NCI-H345 treated with DMSO at 0.1 percent for 48 hours (cell line): ENCODE results near the gene FOXP2.
"Not testable (repeated sequence)": the region's sequence is repeated elsewhere in the genome, so short reads cannot be mapped to it uniquely, and the experiment has no call there.

Experiments
- DNase-seq: peaks from one replicate; lab custom pipeline; 2025; ENCODE audit not compliant: unreplicated experiment; lab: John Stamatoyannopoulos, UW

The FOXP2 gene

DNA sequence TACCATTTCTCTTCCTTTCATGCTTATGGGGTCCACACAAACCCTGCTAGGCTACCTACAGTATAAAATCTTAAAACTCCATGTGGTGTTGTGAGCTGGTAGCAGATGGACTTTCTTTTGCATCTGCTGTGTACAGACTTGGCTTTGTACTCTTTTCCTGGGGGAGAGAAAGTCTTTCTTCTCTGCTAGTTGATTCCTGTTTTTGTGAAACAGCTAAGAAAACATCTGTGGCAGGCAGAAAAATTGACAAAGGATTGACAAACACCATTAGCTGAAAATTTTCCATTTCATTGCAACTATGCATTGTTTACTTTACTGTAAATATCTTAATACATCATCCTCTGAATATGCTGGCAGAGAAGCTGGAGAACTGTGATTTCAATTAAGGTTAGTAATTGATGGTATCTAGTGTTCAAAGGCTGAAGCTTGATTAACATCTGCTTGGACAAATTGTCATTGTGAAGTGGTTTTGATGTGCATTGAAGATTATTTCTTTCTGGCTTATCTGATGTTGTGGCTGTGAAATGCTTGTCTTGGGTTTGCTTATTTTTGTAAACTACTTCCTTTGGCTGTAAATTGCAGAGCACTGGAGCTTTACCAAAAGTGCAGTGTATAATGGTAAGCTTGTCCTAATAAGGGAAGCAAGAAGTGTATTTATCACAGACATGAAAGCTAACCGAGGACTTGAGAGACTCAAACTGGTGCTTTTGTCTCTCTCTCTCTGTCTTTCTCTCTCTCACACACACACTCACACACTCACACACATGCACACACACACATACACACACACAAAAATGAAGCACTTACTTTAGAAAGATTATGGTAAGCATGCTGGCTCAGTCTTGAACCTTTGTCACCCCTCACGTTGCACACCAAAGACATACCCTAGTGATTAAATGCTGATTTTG, at the start of gene FOXP2:
TSS of gene FOXP2 (plus strand) at position 660 of the 908 bp plus-strand sequence. CDS start 11,697 bp downstream, outside the sequence.
- DNase-seq, result peak; percentile 84

DNA sequence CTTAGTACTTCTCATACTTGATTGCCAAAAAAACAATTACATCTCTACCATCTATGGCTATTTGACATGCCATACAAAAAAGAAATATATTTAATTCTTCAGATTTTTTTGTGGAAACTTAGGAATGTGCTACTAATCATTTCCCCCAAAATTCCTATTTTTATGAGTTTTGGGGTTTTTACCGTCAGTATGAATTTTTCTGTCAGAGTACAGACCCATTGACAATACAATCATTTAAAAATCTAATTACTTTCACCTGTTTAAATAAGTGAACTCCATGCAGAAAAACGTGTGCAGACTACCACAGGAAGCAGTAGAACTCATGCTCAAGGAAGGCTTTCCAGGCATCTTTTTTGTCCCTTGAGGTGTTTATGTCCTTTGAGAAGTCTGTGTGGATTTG, 48.8 kb upstream of the FOXP2 start:
- DNase-seq, result no peak

DNA sequence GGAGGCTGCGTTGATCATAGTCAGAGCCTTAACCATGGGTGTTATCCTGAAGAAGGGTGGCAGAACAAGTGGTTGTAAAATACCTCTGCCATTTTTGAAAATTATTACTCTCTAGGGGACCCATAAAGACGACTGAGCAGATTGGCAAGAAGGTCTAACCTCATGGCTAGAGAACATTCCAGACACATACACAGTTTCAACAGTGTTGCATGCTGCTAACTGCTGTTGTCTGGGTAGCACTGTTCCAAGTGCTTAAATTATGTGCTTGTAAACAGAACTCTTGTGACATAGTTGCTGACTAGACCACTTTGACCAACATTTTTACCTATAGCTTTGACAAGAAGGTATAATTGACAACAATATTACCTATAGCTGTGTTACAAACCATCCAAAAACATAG, 46.1 kb upstream of the FOXP2 start:
- no peak for DNase-seq

DNA sequence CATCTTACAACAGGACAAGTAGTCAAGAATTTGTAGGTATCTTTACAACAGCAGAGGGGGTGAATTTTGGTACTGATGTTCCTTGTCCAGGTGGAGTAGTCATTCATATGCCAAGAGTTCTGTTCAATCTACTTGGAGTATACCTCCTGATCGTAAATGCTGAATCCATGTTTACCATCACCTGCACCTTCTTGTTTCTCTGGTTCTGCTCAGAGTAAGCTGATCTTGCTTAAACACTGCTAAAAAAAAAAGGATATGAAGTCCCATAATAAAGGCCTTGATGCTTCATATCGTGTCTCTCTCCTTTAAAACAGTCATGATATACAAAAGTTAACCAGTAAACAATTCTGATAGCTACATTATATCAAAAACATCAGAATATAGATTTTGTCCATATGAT, 45.3 kb upstream of the FOXP2 start:
- no peak for DNase-seq

DNA sequence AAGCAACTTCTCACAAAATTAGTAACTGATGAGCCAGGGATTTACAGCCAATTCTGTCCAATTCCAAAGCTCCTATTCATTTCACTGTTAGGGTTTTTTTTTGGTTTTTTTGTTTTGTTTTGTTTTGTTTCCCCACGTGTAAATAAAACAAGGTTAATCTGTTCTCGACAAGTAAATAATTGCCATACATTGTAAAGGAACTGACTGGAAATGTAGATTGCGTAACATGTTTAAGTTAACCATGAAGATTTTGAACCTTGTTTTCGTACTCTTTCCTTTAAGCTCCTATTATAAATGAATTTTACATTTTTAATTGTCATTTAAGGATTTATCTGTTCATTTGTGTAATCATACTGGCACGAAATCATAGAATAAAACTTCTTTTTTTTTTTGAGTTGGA, 42.0 kb upstream of the FOXP2 start:
- no peak for DNase-seq

DNA sequence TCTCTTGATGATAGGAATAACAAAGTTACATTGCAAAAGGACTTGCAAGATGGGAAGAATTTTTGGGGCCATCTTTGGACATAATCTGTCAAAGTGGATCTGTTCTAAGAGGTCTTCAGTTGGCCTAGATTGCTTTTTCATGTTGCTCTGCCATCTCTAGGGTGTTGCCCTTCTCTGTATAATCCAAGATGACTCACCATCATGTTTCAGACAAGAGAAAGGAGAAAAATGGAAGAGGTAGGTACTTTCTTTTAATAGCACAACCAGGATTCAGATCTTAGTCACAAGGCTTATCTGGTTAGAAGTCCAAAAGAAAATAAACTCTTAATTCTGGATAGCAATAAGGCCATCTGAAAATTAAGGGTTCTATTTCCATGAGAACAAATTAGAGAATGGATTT, 38.7 kb upstream of the FOXP2 start:
- DNase-seq, result no peak

DNA sequence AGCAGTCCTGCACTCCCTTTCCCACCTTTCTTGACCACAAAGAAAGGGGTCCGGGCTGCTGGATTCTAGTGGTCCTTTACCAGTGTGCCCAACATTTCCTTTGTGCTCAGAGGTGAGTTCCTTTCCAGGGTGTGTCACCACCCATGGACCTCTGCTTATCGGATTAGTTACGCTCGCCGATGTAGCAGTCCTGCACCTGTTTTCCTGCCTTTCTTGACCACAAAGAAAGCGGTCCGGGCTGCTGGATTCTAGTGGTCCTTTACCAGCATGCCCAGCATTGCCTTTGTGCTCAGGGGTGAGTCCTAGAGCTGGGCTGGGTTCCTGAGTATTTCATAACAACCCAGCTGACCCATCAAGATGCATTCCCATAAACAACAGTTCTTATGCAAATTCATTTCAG, 30.7 kb upstream of the FOXP2 start:
- not testable (repeated sequence) for DNase-seq

DNA sequence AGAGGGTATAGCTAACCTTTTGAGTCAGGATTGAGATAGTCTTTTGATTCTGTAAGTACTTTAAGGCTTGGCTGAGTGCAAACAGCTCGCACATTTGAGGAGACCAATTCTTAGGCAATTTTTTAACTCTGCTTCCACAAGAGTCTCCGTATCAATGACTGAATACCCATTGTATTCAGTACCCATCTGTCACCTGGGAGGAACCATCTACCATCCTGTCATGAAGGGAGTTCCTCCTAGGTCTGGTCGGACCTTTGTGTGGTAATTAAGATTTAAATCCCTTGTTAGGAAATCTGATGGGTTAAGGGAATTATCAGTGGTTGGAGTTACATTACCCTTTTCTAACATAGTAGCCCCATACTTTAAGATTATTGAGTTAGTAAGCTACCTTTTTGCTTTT, 30.3 kb upstream of the FOXP2 start:
- DNase-seq, result not testable (repeated sequence)

DNA sequence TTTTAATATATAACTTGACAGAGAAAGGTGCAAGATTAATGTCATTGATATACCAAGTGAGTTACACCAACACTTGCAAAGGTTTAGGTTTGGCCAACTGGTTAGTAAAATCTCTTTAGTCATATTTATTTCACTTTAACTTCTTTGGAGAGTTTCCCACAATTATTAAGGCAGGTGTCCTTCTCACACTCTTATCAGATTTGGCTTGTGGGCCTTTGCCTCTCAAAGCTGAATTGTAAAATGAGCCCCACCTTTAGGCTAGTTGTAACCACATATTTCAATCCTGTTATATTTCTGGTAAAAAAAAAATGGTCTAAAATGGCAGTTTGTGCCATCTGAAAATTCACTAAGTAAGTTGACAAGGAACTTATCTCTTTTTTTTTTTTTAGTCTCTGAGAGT, 26.6 kb upstream of the FOXP2 start:
- DNase-seq, result no peak

DNA sequence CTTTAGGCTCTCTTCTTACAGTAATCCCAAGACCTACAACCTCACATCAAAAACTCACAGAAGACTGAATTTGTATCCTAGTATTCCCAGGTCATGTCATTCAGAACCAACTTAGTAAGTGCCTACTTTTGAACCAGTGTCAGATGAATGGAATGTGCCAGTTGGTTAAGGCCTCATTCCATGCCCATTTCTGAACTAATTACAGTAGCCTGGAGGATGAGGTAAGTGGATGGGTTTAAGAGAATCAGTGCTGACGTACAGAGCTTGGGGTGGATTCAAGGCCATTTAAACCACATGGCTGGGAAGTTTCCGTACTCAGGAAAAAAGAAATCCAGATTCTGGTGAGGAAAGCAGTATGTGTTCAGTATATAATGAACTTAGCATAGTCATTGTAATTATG, 21.9 kb upstream of the FOXP2 start:
- DNase-seq, result no peak

DNA sequence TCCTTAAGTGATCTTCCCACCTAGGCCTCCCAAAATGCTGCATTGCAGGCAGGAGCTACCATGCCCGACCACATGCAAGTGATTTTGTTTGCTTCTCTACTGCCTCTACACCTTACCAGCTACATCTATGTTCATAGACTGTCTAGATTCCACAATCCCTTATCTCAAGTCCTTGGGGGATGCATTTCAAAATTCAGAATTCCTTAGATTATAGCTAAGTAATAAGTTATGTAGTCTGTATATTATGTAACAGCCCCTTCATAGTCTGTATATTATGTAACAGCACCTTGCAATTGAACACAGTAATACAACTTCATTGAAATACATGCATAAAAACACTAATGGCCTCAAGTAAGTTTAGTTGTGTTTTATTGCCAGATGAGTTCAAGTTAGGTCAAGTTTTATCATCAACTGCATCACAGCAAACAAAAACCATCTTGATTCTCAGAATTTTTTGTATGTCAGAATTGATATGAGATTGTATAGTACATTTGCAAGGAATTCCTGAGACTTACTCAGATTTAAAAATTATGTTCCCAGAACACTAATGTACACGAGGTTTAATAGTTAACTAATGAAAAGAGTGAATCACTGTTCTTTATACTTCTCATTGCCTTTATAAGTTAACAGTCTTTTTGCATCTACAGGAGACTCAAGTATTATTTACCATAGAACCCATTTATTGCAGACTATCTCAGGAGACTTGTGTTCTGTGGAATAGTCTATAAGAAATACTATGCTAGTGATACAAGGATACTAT, 11.6 kb upstream of the FOXP2 start:
- DNase-seq, result no peak

DNA sequence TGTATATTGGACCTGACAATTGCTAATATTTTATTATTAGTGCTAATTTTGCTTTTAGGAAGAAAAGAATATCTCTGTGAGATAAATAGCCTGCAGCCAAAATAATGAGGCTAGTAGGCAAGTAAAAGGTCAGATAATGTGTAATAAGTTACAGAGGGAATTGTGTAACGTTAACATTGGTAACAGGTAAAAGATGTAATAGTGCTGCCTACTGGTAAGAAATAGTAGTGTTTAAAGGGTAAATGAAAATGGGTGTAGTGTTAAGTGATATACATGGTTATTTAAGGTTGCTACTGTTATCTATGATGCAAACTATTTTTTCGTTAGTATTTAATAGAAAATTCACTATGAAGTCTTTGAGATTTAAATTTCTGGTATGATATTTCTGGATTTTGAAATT, 9.2 kb upstream of the FOXP2 start:
- DNase-seq, result no peak

DNA sequence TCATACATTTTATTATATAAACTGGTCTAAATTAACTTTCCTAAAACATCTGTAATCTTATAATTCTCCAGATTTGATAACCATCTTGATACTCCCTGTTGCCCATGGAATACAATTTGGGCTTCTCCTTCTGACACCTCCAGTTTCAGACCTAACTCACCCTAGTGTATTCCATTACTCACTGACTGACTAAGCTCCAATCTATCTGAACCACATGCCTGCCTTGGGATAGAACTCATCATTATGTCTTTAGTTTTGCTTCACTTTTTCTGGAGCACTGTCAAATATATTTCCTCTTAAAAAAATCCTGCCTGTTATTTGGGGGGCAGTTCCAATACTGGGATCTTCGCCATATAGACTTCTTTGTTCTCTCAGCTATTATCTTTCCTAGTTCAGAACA, 4.9 kb upstream of the FOXP2 start:
- DNase-seq, result no peak

DNA sequence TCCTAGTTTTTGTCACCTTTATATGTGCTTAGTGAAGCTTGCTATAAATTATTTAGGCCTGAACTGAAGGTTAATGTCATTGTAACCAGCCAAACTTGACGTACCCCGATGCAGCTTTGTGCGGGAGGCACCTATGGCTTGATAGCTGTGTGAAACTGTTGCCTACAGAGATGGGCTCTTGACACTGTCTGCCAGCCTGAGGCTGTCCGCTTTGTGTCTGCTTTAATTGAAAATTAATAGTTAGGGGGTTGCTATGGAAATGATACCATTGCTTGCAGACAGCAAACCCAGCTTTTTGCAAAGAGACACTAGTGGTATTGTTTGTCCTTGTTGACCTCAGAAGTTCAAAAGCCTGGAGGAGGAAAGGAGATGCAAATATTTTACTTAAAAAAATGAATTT, 2.1 kb upstream of the FOXP2 start:
- no peak for DNase-seq

DNA sequence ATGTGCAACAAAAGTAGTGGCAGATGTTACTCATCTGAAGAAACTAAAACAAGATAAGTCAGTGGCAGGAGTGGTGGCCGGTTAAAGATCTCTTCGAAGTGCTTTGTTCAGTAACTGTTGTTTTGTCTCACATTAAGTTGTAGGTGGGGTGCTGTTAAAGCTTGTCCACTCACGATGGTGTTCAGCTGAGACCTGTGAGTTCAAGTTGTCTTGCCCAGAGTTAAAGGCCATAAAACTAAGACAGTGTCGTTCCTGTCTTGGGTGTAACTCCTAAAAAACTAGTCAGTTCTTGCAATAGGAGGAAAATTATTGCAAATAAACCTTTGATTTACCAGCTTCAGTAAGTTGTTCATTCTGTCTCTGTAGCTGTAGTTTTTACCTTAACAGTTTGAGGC, 857 bp upstream of the FOXP2 start:
- DNase-seq, result peak; percentile 34

DNA sequence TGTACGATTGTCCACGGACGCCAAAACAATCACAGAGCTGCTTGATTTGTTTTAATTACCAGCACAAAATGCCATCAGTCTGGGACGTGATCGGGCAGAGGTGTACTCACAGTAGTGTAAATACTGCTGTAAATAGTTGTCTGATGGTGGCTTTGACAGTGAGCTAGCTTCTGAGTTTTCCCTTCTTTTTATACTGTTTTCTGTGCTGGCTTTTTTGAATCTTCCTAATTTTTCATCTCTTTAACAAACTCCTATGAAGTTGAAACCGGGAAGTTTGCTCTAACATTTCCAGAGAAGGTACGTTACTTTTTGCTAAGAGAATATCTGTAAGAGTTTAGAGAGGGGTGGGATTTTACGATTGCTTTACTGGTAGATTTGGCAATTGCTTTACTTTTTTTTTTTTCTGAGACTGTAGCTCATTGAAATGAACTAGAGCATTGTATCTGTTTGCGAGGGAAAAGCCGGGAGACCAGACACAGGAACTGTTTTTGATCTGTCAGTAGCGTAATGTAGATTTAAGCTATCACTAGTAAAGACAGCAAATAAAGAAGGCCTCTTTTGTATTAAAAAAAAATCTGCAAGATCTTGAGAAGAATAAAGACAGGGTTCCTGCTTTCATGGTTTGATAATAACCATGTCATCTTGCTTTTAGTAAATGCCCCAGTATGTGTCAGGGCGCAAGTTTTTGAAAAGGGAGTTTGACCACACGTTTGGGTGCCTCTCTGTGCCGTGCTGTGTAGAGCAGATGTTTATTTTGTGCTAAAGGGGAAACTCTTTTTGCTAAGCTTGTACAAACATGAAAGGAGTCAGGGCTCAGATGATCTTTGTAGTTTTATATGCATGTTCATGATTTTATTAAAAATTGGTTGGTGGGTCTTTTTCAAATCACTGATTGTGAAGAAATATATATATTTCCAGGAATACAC, 712 bp downstream of the FOXP2 start:
- peak; percentile 68 for DNase-seq

DNA sequence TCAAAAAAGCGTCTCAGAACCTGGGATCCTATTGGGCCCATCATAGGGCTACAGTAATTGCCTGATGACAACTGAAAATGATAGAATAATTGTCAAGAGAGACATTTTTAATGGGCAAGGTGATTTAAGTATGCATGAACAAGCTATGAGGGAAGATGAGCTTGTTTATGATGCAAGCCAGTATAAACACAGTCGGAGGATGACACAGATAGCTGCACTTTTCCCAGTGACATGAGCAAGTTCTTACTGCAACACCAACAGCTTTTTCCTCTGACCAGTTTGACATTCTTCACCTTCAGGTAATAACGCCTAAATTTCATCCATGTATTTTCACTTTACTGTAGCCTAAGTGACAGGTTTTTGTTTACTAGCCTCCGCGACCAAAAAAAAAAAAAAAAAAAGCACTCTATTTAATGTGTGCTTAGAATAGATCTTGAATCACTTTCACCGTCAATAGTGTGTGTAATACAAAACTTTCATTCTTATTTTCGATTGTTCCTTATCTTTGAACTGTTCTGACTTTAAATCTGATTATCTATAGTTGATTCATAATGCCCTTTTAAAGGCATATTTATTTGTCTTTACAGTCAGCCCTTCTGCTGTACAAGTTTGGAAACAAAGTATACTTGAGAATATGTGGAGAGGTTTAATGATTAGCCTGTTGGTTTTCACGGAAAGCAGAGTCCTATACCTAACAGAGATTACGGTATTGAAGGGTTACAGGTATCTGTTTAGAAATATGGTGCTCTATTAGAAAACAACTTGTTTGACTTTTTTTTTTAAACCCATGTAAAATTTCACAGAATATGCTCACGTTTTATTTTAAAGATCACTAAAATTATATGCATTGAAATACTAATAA, 1.7 kb downstream of the FOXP2 start:
- peak; percentile 48 for DNase-seq

DNA sequence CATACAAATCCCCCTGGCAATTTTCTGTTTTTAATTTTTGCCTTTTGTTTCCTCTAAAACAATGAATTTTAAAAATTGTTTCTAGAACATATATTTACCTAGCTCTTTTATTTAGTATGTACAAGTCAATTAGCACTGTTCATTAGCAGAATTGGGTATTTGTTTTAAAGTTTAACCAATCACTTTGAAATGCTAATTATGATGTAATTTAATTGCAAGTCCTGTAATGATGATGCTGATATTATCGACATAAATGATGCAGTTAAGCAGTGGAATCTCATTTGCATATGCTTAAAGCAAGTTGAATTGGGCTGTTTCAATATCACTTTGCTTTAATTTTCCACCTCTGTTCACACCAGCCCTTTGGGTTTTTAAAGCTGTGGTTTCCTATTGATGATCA, 2.7 kb downstream of the FOXP2 start:
- no peak for DNase-seq

DNA sequence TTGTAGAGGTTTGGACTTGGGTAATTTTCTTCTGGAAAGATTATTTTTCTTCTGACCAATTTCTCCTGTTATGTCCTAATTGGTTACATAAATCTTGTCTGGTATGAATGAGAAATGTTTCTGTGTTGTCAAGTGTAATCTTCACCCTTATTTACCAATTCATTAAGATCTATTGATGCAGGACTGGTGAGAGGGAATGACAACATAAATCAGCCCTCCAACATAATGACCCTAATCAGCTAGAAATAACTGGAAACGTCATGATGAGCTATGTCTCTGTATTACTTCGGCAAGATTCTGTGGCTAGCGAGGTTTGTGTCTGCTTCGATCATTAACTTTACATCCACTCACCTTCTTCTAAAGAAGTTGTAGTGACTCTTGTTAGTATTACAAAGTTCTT, 3.5 kb downstream of the FOXP2 start:
- no peak for DNase-seq
